HFFc6 (cell line): ENCODE results near the gene SPATS2L. TPM values are rescaled to one million over a fixed set of nuclear protein-coding genes. Genes with fewer than 3 reads are reported as not detected.

Experiments
- DNase-seq: peaks from one replicate; pipeline ENCODE4 v3.0.0-alpha.2; 2018
- H3K27ac Mint-ChIP-seq: 2 replicates; pipeline ENCODE4 v1.8.0; 2020; ENCODE audit warnings: mild to moderate bottlenecking, mixed read lengths
- H3K27me3 Mint-ChIP-seq: 2 replicates; pipeline ENCODE4 v1.8.0; 2021; ENCODE audit warnings: mild to moderate bottlenecking, moderate library complexity, mixed read lengths; ENCODE audit not compliant: insufficient read depth
- H3K36me3 Mint-ChIP-seq: 2 replicates; pipeline ENCODE4 v1.8.0; 2021; ENCODE audit warnings: low read depth, mixed read lengths
- H3K4me1 Mint-ChIP-seq: 2 replicates; pipeline ENCODE4 v1.8.0; 2020; ENCODE audit warnings: low read depth, mixed read lengths
- H3K4me3 Mint-ChIP-seq: 2 replicates; pipeline ENCODE4 v1.8.0; 2020; ENCODE audit warnings: mild to moderate bottlenecking, moderate library complexity, mixed read lengths
- H3K9me3 Mint-ChIP-seq: 2 replicates; pipeline ENCODE4 v1.8.0; 2020; ENCODE audit warnings: mild to moderate bottlenecking, mixed read lengths
- total RNA-seq, 6 experiments: library from RNA; stranded (reverse); fragmentation: NEBNext Ultra II Directional; extraction: Animal tissue kit (Norgen Biotek cat#: 25700); gene quantifications; 2 replicates in 1 of 6; 3 replicates in 5 of 6; pipeline ENCODE4 v1.2.3, GENCODE V29; 2021
- TF ChIP-seq, protein P1 (sequence below): fragments of 200-600 bp; sonication (generic); IDR thresholded peaks from 2 replicates; pipeline ENCODE4 v1.5.0; 2021; ENCODE audit warnings: antibody characterized with exemption, mild to moderate bottlenecking

Gene SPATS2L
- total RNA-seq, 6 experiments from 2014 or later = 146 to 205 (median 198) TPM

GRCh38 chr2:200414367-200414766 lies 107.9 kb downstream of the SPATS2L start:
- no peak overlapping the region for H3K27ac Mint-ChIP-seq
- no peak for DNase-seq
- H3K4me1 Mint-ChIP-seq = peaks cover 32% of the 10 kb centered on the region
- TF ChIP-seq, protein P1, sequence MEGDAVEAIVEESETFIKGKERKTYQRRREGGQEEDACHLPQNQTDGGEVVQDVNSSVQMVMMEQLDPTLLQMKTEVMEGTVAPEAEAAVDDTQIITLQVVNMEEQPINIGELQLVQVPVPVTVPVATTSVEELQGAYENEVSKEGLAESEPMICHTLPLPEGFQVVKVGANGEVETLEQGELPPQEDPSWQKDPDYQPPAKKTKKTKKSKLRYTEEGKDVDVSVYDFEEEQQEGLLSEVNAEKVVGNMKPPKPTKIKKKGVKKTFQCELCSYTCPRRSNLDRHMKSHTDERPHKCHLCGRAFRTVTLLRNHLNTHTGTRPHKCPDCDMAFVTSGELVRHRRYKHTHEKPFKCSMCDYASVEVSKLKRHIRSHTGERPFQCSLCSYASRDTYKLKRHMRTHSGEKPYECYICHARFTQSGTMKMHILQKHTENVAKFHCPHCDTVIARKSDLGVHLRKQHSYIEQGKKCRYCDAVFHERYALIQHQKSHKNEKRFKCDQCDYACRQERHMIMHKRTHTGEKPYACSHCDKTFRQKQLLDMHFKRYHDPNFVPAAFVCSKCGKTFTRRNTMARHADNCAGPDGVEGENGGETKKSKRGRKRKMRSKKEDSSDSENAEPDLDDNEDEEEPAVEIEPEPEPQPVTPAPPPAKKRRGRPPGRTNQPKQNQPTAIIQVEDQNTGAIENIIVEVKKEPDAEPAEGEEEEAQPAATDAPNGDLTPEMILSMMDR = no peak
- H3K27me3 Mint-ChIP-seq = no peaks in the 10 kb centered on the region
- no peaks in the 10 kb centered on the region for H3K9me3 Mint-ChIP-seq
- H3K36me3 Mint-ChIP-seq = peaks cover 52% of the 10 kb centered on the region
- no peak overlapping the region for H3K4me3 Mint-ChIP-seq

DNA sequence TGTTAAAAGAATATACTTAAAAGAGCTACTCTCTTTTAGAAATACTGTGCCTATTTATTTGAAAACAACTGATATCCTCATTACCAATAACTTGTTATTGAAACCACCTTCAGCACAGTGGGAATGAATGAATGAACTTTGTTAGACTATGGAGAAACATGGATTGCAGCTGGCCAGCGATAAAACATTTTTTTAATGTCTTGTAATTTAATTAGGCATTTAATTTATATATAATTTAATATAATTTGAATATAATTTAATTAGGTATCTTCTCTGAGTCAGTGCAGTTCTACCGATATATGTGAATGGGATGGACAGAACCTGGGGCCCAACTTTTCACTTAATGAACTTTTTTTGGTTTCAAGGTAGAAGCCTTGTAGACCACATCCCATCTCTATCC lies 109.0 kb downstream of the SPATS2L start:
- TF ChIP-seq, protein P1 = no peak
- Mint-ChIP-seq H3K27ac (no peak overlapping the region), H3K9me3 (no peaks in the 10 kb centered on the region), H3K36me3 (peaks cover 57% of the 10 kb centered on the region), H3K4me1 (peaks cover 25% of the 10 kb centered on the region), H3K27me3 (no peaks in the 10 kb centered on the region), H3K4me3 (no peak overlapping the region)
- no peak for DNase-seq

DNA sequence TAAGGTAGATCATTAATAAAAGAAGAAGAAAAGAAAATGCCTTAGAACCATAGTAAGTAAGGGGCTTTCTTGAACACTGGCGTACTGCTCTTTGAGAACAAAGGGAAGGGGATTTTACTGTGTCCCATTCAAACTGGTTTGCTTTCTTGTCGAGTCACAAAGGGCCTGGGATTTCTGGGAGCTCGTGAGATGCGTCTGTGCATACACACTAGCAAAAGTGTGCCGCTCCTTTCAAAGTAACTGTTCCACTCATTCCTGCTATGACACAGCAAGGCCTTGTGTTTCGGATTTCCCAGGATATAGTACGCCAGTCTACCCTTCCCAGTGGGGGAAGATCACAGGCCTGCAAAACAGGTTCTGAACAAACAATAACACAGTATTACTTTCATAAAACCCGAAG lies 110.4 kb downstream of the SPATS2L start:
- Mint-ChIP-seq H3K27ac (no peak overlapping the region), H3K36me3 (peaks cover 65% of the 10 kb centered on the region), H3K4me1 (peaks cover 23% of the 10 kb centered on the region), H3K27me3 (no peaks in the 10 kb centered on the region), H3K9me3 (no peaks in the 10 kb centered on the region), H3K4me3 (no peak overlapping the region)
- no peak for DNase-seq
- TF ChIP-seq, protein P1 = no peak

DNA sequence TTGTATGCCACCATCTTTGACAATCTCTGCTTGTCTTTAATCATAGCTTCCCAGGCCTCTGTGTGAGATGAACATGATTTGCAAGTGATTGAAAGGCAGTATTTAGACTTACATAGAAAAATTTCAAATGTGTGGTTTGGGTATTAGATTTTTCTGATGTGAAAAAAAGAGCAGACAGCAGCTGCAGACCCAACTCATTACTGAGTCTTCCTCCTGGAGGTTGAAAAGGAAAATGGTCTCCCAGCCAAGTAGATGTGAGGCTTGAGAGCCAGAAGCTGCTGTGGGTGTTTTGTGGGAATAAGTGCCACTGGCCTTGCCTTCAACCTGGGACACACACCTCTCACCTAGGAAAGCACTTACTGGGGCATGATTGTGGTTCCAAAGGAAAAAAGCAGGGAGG lies 110.9 kb downstream of the SPATS2L start:
- no peaks in the 10 kb centered on the region; the same call in 1 of the 2 replicates for H3K27me3 Mint-ChIP-seq
- DNase-seq = no peak
- no peaks in the 10 kb centered on the region for H3K9me3 Mint-ChIP-seq
- no peak overlapping the region for H3K4me3 Mint-ChIP-seq
- TF ChIP-seq, protein P1 = no peak
- H3K36me3 Mint-ChIP-seq = peaks cover 65% of the 10 kb centered on the region
- peaks cover 24% of the 10 kb centered on the region for H3K4me1 Mint-ChIP-seq
- no peak overlapping the region for H3K27ac Mint-ChIP-seq

DNA sequence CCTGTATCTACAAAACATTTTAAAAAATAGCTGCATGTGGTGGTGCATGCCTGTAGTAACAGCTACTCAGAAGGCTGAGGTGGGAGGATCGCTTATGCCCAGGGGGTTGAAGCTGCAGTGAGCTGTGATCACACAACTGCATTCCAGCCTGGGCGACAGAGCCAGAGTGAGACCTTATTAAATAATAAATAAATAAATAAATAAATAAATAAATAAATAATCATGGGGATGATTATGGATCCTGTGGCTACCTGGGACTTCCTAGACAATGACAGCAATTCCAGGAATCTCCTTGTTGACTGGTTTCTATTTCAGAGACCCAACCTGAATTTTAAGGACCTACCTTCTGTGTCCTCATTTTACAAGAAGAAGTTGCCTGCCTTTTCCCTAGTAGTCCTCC lies 111.9 kb downstream of the SPATS2L start:
- H3K27ac Mint-ChIP-seq = no peak overlapping the region
- peaks cover 70% of the 10 kb centered on the region for H3K36me3 Mint-ChIP-seq
- H3K9me3 Mint-ChIP-seq = no peaks in the 10 kb centered on the region

More for the DNA sequence above, 111.9 kb downstream of the SPATS2L start:
- TF ChIP-seq, protein P1 = no peak
- no peaks in the 10 kb centered on the region; the same call in 1 of the 2 replicates for H3K27me3 Mint-ChIP-seq
- peaks cover 34% of the 10 kb centered on the region for H3K4me1 Mint-ChIP-seq
- DNase-seq = no peak
- H3K4me3 Mint-ChIP-seq = no peak overlapping the region
